Endothelial cell of hepatic sinusoid (primary cell): ENCODE measurements around the gene CELF5.
"Not testable (repeated sequence)": the region's sequence is repeated elsewhere in the genome, so short reads cannot be mapped to it uniquely, and the experiment has no call there.

ENCODE experiments used
- in situ Hi-C: cut with HindIII; loops from 2 replicates; pipeline ENCODE4 v1.10.0; 2017; ENCODE audit warnings: low sequenced_read_pairs

The CELF5 gene

GRCh38 chr19:3189702-3190469 is 34.6 kb upstream of the CELF5 start:
- in situ Hi-C loops = no loop called here

DNA sequence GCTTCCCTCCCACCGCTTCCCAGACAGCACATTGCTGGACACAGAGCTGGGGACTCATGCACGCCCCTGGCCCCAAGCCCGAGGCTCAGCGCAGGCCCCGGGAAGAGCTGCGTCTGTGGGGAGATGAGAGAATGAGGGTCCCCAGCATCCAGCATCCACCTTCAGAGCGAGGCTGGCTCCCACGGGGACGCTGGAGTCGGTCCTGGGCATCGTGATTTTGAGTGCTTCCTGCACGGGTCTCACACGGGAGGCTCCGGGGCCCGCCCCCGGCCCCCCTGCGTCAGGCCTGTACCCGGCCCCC is 34.0 kb upstream of the CELF5 start:
- in situ Hi-C loops = no loop called here

DNA sequence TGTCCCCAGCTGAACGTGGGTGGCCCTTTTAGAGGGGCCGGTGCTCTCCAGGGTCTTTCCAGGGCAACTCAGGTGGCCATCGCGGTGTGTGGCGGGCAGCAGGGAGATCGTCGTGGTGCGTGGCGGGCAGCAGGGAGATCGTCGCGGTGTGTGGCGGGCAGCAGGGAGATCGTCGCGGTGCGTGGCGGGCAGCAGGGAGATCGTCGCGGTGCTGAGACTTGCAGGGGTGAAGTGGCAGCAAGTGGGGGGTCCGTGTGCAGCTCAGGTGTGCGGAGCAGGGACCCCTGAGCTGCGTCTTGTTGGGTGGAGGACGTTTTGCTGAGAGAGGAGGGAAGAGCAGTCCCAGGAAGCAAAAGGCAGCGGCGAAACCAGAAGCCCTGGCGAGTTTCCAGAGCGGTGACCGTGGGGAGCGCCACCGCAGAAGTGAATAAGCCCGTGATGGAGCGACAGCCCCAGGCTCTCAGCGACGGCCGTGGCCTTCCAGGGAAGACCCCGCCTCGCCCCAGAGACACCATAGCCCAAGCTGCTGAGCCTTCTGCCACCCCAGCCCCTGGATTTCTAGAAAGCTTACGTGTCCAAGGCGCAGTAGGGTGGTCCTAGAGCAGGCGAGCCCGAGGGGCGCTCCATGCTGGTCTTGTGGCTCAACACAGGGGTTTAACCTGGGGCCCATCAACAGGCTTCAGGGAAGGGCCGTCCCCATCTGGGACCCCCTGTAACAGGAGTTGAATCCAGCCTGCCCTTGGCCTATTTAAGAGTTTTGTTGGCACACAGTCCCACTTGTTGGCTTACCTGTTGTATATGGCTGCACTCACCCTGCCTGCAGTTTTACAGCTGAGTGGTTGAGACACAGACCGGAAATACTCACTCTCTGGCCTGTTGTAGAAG is 33.3 kb upstream of the CELF5 start:
- in situ Hi-C loops = no loop called here

DNA sequence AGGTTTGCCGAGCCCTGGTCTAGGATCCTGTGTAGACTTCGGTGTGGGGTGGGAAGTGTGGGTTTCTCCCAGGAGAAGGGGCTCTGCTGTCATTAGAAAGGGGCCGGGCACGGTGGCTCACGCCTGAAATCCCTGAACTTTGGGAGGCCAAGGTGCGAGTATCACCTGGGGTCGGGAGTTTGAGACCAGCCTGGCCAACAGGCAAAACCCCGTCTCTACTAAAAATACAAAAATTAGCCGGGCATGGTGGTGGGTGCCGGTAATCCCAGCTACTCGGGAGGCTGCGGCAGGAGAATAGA is 32.7 kb upstream of the CELF5 start:
- in situ Hi-C loops = not testable (repeated sequence)

- in situ Hi-C loops = no loop called here
Observed at GRCh38 chr19:3192228-3192635, 32.2 kb upstream of the CELF5 start.

DNA sequence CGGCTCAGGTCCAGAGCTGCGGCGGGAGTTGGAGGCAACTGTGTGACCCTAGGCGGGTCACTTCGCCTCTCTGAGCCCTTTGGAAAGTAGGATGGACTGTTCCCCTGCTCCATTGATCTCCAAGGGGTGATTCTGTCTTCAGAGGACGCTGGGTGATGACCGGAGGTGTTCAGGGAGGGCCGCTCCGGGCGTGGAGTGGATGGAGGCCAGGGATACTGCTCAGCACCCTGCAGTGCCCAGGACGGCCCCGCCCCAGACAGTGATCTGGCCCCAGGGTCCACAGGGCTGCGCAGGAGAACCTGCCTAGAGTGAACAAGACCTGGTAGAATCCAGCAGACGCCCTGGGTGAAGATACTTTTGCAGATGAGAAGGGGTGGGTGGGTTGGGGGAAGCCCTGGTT is 31.8 kb upstream of the CELF5 start:
- in situ Hi-C loops = no loop called here

GRCh38 chr19:3193256-3194105 is 31.0 kb upstream of the CELF5 start:
- in situ Hi-C loops = no loop called here

GRCh38 chr19:3194106-3195087 is 30.1 kb upstream of the CELF5 start:
- in situ Hi-C loops = no loop called here

DNA sequence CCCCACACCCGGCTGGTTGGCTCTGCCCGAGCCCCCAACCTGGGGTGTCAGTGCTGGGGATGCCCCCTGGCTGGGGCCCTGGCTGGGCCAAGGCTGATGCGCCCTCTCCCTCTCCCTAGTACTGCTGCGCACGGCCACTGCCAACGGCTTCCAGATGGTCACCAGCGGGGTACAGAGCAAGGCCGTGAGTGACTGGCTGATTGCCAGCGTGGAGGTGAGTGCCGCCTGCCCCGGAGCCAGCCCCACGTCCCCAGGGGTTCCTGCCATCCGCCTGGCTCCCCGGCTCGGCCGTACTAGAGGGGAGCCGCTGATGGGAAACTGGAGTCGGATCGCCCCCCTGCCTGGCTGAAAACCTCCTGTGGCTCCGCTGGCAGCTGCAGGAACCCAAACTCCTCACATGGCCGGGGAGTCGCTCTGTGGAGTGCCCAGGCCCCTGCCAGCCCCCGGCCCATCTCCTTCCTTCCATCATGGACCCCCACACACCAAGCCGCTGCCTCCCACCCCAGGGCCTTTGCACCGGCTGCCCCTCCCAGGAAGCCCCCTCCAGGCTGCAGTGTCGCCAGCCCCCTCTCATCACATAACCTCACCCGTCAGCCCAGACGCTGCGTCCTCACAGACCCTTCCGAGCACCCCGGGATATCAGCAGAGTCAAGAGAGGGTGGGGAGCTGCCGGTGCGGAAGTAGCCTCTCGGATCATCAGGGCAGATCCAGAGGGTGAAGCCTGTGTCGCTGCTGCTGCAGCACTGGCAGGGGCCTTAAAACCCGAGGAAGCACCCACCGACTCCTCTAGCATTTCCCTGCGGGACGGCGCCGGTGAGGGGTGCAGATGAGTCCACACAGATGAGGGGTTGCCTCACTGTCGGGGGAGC is 28.2 kb upstream of the CELF5 start:
- in situ Hi-C loops = no loop called here

DNA sequence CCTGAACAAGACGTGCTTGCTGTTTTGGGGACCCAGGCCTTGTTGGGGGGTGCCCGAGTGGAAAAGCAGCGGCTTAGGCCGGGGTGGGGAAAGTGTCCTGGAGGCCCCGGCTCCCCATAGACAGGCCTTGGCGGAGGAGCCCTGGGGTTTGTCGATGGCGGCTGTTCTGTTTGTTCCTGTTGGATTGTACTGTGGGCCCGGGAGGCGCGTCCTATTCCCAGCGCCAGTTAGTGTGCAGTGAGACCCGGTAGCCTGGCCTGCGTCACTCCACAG is 27.6 kb upstream of the CELF5 start:
- in situ Hi-C loops = no loop called here

DNA sequence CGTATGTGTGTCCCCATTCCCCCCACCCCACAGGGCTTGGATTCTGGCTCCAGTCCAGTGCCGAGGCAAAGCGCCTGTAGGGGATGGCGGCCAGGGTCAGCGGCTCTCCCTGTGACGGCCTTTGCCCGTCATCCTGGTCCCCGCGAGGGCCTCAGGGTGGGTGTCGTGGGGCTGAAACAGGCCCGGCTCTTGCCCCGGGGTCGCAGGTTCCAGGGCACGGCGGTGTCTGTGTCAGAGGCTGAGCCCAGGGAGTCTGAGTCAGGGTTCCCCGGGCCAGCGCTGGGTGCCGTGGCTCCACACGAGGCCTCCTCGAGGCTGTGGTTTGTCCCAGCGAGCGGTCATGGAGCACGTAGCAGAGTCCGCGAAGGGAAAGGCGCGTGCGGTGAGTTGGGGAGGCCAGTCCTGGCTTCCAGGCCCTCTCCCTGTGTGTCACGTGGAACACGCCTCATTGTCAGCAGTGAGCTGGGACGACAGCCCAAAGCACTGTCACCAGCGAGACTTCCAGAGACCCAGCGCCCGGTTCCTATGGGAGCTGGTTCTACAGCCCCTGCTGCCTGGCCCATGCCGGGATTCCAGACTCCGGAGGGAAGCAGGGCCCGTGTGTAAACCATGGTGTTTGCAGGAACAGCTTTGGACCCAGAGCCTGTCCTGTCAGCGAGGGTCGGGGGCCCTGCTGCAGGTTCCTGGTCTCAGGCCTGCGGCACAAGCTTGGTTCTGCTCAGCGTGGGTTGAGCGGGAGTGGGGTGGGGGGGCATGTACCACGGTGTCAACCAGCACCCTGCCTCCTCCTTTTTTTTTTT is 25.4 kb upstream of the CELF5 start:
- in situ Hi-C loops = no loop called here

DNA sequence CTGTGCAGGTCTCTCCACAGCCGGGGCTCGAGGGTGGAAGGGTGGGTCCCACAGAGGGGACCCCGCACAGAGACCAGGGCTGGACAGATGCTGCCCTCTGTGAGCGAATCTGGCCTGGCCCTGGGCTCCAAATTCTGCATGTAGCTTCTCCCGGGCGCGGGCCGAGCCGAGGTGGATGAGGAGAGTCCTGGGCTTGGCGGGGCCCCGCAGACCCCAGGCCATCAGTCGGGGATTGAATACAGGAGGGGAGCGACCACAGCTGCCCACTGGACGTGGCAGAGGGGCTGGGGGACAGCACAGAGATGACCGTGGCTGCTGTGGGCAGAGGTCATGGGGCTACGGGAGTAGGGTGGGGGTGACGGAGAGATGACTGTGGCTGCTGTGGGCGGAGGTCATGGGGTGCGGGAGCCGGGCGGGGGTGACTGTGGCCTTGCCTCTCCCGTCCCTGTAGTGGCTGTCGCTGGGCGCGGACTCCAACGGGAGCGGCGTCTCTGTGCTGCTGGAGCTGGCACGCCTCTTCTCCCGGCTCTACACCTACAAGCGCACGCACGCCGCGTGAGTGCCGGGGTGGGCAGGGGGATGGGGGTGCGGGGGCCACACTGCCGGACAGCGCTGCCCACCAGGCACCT is 23.3 kb upstream of the CELF5 start:
- in situ Hi-C loops = no loop called here

DNA sequence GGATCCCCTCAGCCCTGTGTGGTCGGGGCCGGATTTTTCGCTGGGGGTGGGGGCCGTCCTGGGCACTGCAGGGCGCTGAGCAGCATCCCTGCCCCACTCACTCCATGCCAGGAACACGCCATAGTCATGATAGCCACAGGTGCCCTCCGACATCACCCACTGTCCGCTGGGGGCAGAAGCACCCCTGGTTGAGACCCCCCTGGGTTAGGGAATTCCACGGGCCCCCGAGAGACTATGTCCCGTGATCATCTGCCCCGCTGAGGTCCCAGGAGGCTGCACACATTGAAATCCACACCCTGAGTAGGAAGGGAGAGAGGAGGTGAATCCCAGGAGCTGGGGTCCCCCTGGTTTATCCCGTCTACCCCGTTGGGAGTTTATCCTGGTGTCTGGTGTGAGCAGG is 22.6 kb upstream of the CELF5 start:
- in situ Hi-C loops = no loop called here

GRCh38 chr19:3202346-3202745 is 22.1 kb upstream of the CELF5 start:
- in situ Hi-C loops = no loop called here

DNA sequence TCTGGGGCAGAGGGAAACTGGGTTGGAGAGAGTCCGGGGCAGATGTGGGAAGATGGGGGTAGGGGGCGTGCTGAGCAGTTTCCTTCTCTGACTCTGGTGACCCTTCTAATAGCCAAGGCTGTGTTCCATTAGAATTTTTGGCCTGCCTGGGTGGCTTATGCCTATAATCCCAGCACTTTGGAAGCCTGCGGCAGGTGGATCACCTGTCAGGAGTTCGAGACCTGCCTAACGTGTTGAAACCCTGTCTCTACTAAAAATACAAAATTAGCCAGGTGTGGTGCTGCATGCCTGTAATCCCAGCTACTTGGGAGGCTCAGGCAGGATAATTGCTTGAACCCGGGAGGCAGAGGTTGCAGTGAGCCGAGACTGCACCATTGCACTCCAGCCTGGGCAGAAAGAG is 21.6 kb upstream of the CELF5 start:
- in situ Hi-C loops = not testable (repeated sequence)

DNA sequence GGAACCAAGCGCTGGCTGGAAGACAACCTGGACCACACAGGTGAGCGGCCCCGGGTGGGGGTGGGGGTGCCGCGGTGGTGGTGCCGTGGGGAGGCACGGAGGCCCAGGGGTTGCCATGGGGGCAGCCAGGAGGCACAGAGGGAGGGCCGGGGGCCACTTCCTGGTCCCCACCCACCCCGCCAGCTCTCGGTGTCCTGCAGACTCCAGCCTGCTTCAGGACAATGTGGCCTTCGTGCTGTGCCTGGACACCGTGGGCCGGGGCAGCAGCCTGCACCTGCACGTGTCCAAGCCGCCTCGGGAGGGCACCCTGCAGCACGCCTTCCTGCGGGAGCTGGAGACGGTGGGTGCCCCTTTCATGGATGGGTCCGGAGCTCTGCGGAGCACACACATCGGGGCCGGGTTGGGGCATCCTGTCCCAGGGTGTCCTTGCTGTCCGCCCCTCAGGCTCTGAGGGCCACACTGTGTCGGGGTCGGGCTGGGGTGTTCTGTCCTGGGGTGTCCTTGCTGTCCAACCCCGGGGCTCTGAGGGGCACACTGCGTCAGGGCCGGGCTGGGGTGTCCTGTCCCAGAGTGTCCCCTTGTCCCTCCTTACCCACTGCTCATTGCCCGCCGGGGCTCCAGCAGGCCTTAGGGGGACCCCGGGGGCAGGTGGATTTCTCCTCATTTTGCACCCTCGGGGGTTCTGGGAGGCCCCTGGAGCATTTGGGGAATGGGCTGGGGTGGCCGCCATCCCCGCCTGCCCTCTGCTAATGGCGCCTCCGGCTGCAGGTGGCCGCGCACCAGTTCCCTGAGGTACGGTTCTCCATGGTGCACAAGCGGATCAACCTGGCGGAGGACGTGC is 20.4 kb upstream of the CELF5 start:
- in situ Hi-C loops = no loop called here

DNA sequence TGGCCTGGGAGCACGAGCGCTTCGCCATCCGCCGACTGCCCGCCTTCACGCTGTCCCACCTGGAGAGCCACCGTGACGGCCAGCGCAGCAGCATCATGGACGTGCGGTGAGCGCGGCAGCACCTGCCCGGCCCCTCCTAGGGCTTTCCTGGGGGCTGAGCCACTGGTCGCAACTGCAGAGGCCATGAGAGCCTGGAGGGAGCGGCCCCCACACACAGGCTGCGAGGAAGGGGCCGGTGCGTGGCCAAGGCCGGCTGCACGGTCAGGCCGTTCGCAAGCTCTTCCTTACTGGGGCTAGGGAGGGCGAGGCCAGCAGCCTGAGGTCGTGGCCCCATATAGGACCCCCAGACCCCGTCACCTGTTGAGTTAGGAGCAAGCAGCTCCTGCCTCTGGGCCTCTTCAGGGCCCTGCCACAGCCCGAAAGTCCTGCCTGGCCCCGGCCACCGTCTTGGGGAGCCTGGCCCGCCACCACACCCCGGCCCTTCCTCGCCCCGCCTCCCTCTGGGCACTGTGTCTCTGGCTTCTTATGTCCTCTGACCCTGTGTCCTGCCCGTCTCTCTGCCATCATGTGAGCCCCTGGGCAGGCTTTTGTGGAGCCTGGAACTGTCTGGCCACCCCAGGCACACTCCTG is 19.7 kb upstream of the CELF5 start:
- in situ Hi-C loops = no loop called here
